GM12892 (cell line): ENCODE data around the gene SLC46A3.

ENCODE experiments used
- POLR2A ChIP-seq: IDR thresholded peaks from 2 replicates; pipeline ENCODE4 v1.6.1; 2011; ENCODE audit warnings: low read depth, low read length, control low read depth
- POLR2AphosphoS5 ChIP-seq: IDR thresholded peaks from 2 replicates; pipeline ENCODE4 v1.6.1; 2011; ENCODE audit warnings: low read depth, low read length, control low read depth
- TAF1 ChIP-seq: IDR thresholded peaks from 2 replicates; pipeline ENCODE4 v1.6.1; 2011; ENCODE audit warnings: low read depth, mild to moderate bottlenecking, control low read depth, low read length, borderline replicate concordance

DNA sequence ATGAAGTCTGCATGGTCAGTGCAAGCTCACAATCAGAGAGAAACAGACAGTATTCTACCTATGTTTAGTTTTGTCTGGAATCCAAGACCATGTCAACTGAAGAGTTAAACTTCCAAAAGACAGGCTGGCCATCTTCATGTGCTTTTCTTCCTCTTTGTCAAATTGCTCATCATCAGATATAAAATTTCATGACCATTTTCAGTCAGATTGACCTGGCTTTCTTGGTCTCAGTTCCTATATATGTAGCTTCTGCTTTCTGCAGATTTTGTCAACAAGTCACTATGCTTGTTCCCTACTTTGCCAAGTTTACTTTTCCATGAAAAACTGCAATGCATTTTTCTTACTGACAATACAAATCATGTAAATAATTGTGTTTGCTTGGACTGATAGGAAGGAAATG, 13.9 kb downstream of the SLC46A3 start:
- TF ChIP-seq POLR2A (no peak), POLR2AphosphoS5 (no peak), TAF1 (no peak)
